Muscle layer of colon (tissue), 2 donors: ENCODE results near the gene ITGB1.

Experiments
- H3K27ac ChIP-seq: one replicate; pipeline ENCODE4 v1.7.0; 2013; ENCODE audit warnings: low read depth, mild to moderate bottlenecking, low read length, moderate library complexity
- H3K27me3 ChIP-seq, 2 donors: one replicate each; pipeline ENCODE4 v1.7.0; 2013; ENCODE audit warnings: low read length in 2 of 2, mild to moderate bottlenecking in 2 of 2; ENCODE audit not compliant: insufficient read depth in 2 of 2, control insufficient read depth in 1 of 2
- H3K36me3 ChIP-seq: one replicate; pipeline ENCODE4 v1.7.0; 2013; ENCODE audit warnings: mild to moderate bottlenecking, low read length; ENCODE audit not compliant: insufficient read depth
- H3K4me1 ChIP-seq: one replicate; pipeline ENCODE4 v1.7.0; 2013; ENCODE audit warnings: mild to moderate bottlenecking, low read length; ENCODE audit not compliant: insufficient read depth
- H3K4me3 ChIP-seq, 2 donors: one replicate each; pipeline ENCODE4 v1.7.0; 2013; ENCODE audit warnings: low read length in 2 of 2, low read depth in 1 of 2, mild to moderate bottlenecking in 1 of 2, moderate library complexity in 1 of 2
- H3K9ac ChIP-seq: one replicate; pipeline ENCODE4 v1.7.0; 2013; ENCODE audit warnings: low read length
- H3K9me3 ChIP-seq: one replicate; pipeline ENCODE4 v1.7.0; 2013; ENCODE audit warnings: mild to moderate bottlenecking, low read length
- donor health status: abdominal sarcoma.
- donor health status: Adenocarcinoma of cecum.

Gene ITGB1

DNA sequence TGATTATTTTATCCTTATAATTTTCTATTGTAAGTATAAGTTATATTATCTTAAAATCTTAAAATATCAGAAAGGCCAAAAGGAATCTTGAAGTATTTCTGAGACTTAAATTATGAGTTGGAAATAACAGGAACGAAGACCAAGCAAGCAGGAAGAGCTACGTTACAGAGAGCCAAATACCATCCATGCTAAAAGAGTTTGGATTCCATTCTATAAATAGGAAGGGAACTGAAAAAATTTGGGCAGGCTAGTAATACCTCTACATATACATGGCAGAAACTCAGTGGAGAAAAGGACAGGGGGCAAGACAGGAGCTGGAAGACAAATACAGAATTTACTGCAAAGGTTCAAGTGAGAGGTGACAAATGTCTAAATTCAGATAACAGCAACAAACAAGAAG is 16.7 kb downstream of the ITGB1 start:
- Histone ChIP-seq H3K9ac (no peak overlapping the region), H3K4me3 (no peak overlapping the region), H3K27me3 (no peaks in the 10 kb centered on the region), H3K36me3 (no peaks in the 10 kb centered on the region), H3K4me1 (peaks cover 63% of the 10 kb centered on the region), H3K27ac (no peak overlapping the region), H3K9me3 (no peaks in the 10 kb centered on the region)

DNA sequence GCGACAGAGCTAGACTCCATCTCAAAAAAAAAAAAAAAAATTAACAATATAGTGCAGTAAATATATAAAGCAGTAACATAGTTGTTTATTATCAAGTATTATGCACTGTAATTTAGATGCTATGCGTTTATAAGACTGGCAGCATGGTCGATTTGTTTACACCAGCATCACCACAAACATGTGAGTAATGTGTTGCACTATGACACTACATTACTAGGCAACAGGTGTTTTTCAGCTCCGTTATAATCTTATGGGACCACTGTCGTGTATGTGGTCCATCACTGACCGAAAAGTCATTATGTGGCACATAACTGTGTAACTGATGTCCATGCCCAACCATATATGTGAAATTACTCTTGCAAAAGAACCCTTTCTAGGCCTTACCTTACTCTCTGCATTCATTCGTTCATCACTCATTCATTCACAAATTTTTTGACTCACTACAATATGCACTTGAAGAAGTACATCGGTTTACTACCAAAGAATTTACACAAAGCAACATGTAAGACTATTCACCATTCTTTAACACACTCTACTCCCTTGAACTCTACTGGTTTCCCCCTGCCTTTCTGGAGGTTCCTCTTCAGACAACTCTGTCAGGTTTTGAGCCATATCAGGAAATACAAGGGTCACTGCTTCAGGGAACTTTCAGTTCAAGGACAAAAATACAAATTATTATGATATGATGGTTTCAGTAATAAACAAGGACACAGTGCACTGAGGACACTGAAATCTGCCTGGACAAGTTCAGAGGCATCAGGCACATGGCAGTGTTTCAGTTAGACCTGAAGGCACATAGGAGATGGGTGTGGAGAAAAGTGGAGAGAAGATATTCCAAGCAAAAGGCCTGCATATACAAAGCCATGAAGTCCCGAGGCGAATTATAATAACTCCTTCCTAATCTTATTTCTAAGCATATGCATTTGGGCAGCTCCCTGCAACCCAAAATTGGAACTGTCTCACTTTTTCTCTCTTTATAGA is 17.4 kb downstream of the ITGB1 start:
- Histone ChIP-seq H3K4me3 (peak overlapping the region in 1 of 2 donors; percentile 8), H3K4me1 (peaks cover 59% of the 10 kb centered on the region), H3K27ac (peak overlapping the region; percentile 42), H3K36me3 (no peaks in the 10 kb centered on the region), H3K9me3 (no peaks in the 10 kb centered on the region), H3K27me3 (no peaks in the 10 kb centered on the region), H3K9ac (no peak overlapping the region)

DNA sequence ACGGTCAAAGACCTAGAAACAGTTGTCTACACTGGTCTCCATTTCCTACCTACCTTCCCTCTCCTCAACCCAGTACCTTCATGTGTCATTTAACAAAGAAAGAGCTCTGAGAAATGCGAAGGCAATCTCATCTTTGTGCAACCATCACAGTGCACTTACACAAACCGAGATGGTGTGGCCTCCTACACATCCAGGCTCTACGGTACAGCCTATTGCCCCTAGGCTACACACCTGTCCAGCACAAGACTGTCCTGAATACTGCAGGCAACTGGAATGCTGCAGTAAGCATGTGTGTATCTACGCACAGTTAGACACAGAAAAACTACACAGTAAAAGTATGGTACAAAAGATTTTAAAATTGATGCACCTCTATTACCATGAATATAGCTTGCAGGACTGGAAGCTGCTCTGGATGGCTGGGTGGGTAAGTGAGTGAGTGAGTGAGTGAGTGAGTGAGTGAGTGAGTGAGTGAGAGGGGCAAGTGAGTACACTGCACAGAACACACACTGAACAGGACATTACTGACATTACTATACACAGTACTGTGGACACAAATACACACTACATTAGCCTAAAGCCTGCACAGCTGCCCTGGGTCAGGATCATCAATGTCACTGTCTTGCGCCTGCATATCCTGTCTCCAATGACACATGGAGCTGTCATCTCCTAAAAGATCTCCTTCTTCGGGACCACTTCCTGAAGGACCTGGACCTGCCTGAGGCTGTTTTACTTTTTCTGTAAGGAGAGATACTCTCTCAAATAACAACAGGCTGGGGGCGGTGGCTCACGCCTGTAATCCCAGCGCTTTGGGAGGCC is 18.5 kb downstream of the ITGB1 start:
- Histone ChIP-seq H3K4me3 (no peak overlapping the region), H3K27ac (peak overlapping the region; percentile 60), H3K4me1 (peaks cover 62% of the 10 kb centered on the region), H3K36me3 (no peaks in the 10 kb centered on the region), H3K9ac (no peak overlapping the region), H3K27me3 (no peaks in the 10 kb centered on the region), H3K9me3 (no peaks in the 10 kb centered on the region)

DNA sequence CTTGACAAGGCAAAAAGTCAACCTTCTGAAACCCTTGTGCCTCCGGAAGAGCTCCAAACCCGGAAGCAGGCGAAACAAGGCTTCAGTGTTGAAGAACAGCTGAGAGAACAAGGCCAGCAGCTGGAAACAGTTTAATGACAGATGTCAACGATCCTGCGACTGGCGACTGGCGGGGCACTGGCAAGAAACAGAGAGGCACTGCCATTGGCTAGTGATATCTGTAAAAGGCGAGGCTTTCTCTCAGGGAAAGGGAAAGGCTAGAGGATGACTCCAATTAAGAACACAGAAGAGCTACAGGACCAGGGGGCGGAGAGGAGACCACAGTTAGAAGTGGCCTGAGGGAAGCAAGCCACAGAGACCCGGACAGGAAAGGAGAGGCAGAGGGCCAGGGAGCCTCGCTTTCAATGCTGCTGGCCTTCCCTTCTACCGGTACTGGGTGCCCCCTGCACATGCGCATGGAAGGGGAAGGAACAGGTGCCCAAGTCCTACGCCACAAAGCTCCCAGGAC is 19.4 kb downstream of the ITGB1 start:
- Histone ChIP-seq H3K9ac (peak overlapping the region; percentile 5), H3K4me1 (peaks cover 53% of the 10 kb centered on the region), H3K9me3 (no peaks in the 10 kb centered on the region), H3K36me3 (peaks cover 5% of the 10 kb centered on the region), H3K4me3 (peak overlapping the region in 1 of 2 donors; percentile 44), H3K27ac (peak overlapping the region; percentile 60), H3K27me3 (no peaks in the 10 kb centered on the region)

DNA sequence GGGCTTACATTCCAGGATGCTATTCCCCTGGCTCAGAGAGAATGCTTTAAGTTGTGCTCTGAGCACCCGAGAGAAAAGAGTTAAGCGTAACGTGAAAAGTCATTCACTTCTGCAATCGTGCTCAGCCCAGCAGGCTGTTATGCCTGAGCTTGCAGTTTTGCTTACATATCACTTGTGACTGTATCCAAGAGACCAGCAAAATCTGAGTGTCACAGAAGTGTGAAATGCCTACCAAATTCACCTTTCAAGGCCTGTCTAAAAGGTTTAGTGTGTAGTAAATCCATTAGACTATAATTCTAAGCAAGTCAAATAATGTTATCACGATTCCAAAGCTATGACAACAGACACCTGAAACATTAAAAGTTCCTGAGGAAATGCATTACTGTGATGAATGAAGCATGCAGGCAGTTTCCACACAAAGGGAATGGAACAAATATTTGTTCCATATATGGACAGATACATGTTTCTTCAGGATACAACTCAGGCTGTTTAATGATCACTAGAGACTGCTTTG is 20.1 kb downstream of the ITGB1 start:
- Histone ChIP-seq H3K9ac (peak overlapping the region; percentile 5), H3K36me3 (peaks cover 10% of the 10 kb centered on the region), H3K27me3 (no peaks in the 10 kb centered on the region), H3K4me3 (peak overlapping the region in 1 of 2 donors; percentile 44), H3K4me1 (peaks cover 48% of the 10 kb centered on the region), H3K9me3 (no peaks in the 10 kb centered on the region), H3K27ac (peak overlapping the region; percentile 60)

DNA sequence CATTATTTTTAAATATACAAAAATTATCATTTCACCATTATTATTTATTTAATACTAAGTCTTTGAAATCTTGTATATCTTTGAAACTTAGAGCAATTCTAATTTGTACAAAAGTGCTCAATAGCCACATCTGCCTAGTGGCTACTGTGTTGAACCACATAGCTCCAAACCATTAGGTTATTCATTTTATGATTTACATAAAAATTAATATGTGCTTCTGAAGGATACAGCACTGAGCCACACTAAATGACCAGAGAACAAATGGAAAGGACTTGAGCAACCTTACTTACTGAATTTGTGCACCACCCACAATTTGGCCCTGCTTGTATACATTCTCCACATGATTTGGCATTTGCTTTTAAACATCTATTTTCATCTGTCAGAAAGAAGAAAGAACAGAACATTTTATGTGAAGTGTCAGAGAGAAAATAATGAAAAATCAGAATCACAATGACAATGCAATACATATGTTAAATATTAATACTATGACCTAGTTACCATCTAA is 25.8 kb downstream of the ITGB1 start:
- Histone ChIP-seq H3K9me3 (no peaks in the 10 kb centered on the region), H3K9ac (no peak overlapping the region), H3K4me1 (peaks cover 16% of the 10 kb centered on the region), H3K36me3 (peaks cover 34% of the 10 kb centered on the region), H3K27ac (no peak overlapping the region), H3K4me3 (no peak overlapping the region), H3K27me3 (no peaks in the 10 kb centered on the region)

DNA sequence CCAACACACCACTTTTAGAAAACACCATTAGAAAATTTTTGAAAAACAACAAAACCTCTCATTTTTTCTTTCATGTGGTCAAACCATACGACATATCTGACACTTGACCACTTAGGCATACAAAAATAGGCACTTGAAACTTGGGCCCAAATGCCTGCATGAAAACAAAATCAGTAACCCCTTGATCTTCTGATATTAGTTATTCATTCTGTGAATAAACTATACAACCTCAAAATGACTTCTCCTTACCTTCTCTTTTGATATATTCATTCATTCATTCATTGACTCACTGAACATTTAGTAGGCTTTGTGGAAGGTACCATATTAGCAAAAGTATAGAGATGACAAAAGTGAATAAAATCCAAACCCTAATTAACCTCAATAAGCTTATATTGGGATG is 26.4 kb downstream of the ITGB1 start:
- Histone ChIP-seq H3K9me3 (no peaks in the 10 kb centered on the region), H3K4me1 (peaks cover 16% of the 10 kb centered on the region), H3K36me3 (peaks cover 41% of the 10 kb centered on the region), H3K4me3 (no peak overlapping the region), H3K9ac (no peak overlapping the region), H3K27ac (no peak overlapping the region), H3K27me3 (no peaks in the 10 kb centered on the region)

DNA sequence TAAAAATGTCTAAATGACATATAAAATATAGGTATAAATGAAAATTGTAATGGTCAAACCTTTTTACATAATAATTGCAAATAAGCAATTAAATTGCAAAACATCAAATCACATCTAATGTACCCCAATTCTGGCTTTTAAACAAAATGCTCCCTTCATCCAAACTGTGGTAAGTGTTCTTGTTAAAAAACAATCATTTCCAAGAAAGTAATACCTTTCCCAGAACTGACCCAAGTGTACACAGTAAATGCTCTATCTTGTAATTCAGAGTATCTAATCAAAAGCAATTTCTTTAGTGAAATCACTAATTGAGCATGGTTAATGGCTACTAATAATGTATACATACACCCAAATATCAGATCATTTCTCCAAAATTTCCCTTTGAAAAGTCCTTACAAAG is 28.0 kb downstream of the ITGB1 start:
- H3K9ac ChIP-seq, result no peak overlapping the region
- no peak overlapping the region for H3K27ac ChIP-seq

DNA sequence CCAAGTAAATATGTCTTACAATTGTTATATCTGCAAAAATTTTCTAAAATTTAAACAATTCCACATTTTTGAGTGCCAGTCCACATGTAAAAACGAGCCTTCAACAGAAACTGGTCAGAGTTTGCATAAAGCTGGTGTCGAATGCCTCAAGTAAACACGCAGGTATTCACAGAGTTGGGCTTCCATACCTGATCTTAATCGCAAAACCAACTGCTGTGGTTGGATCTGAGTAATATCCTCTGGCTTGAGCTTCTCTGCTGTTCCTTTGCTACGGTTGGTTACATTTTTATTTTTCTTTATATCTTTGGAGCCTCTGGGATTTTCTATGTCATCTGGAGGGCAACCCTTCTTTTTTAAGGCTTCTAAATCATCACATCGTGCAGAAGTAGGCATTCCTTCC is 28.4 kb downstream of the ITGB1 start:
- Histone ChIP-seq H3K9me3 (no peaks in the 10 kb centered on the region), H3K4me3 (no peak overlapping the region), H3K36me3 (peaks cover 59% of the 10 kb centered on the region), H3K9ac (no peak overlapping the region), H3K27ac (no peak overlapping the region), H3K27me3 (no peaks in the 10 kb centered on the region), H3K4me1 (peaks cover 12% of the 10 kb centered on the region)

More for the DNA sequence above, 28.0 kb downstream of the ITGB1 start:
- Histone ChIP-seq H3K9me3 (no peaks in the 10 kb centered on the region), H3K4me1 (peaks cover 13% of the 10 kb centered on the region), H3K4me3 (no peak overlapping the region), H3K27me3 (no peaks in the 10 kb centered on the region), H3K36me3 (peaks cover 56% of the 10 kb centered on the region)

DNA sequence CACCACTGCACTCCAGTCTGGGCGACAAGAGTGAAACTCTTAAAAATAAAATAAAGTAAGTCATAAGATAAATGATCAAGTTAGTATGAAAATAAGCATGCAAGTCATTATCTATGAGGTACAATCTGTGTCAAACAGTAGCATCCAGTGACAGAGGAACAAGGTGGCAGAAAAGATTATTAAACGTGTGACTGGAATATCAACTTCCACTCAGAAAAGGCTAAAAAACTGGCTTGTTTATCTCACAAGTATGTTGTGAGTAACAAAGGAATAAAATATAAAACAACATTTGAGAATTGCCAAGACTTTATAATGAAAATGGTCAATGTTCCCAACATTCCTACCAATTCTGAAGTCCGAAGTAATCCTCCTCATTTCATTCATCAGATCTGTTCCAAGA is 30.3 kb downstream of the ITGB1 start:
- Histone ChIP-seq H3K9me3 (no peaks in the 10 kb centered on the region), H3K27me3 (no peaks in the 10 kb centered on the region), H3K9ac (no peak overlapping the region), H3K4me3 (no peak overlapping the region), H3K27ac (no peak overlapping the region), H3K4me1 (peaks cover 21% of the 10 kb centered on the region), H3K36me3 (peaks cover 62% of the 10 kb centered on the region)

DNA sequence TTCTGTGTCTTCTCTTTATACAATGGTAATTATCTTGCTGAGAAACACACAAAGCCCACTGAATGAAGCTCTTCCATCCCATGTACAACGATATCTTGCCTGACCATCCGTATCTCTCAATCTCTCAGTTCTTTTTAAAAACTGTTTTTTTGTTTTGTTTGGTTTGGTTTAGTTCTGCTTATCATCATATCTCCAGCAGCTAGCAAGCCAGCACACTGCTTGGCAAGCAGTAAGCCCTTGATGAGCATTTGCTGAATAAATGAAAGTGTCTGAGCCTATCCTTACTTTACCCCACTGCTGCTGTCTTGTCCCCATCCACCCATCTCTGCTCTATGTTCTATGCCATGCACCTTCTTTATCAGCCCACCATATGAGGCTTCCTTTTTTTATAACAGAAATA is 34.2 kb downstream of the ITGB1 start:
- H3K27ac ChIP-seq, result no peak overlapping the region
- no peak overlapping the region for H3K9ac ChIP-seq
- peaks cover 8% of the 10 kb centered on the region for H3K4me1 ChIP-seq
- peaks cover 83% of the 10 kb centered on the region for H3K36me3 ChIP-seq
- no peaks in the 10 kb centered on the region for H3K9me3 ChIP-seq
- H3K27me3 ChIP-seq, result no peaks in the 10 kb centered on the region
- H3K4me3 ChIP-seq, result no peak overlapping the region
